Glutamatergic neuron (in vitro differentiated cells): ENCODE data around the gene CCNY. TPM values are rescaled to one million over a fixed set of nuclear protein-coding genes. Genes with fewer than 3 reads are reported as not detected.

ENCODE experiments used
- DNase-seq: peaks from one replicate; pipeline ENCODE4 v3.0.0; 2022
- H3K27ac Mint-ChIP-seq: one replicate; pipeline ENCODE4 v1.8.0; 2020; ENCODE audit warnings: mild to moderate bottlenecking, mixed read lengths, inconsistent platforms; ENCODE audit not compliant: unreplicated experiment
- H3K27me3 Mint-ChIP-seq: one replicate; pipeline ENCODE4 v1.8.0; 2020; ENCODE audit warnings: mild to moderate bottlenecking, moderate library complexity, mixed read lengths, inconsistent platforms; ENCODE audit not compliant: unreplicated experiment
- H3K36me3 Mint-ChIP-seq: one replicate; pipeline ENCODE4 v1.8.0; 2020; ENCODE audit warnings: mild to moderate bottlenecking, mixed read lengths, inconsistent platforms; ENCODE audit not compliant: unreplicated experiment
- H3K4me1 Mint-ChIP-seq: one replicate; pipeline ENCODE4 v1.8.0; 2020; ENCODE audit warnings: mild to moderate bottlenecking, low read depth, mixed read lengths, inconsistent platforms; ENCODE audit not compliant: unreplicated experiment
- H3K4me3 Mint-ChIP-seq: one replicate; pipeline ENCODE4 v1.8.0; 2020; ENCODE audit warnings: mild to moderate bottlenecking, mixed read lengths, inconsistent platforms; ENCODE audit not compliant: unreplicated experiment
- H3K9me3 Mint-ChIP-seq: one replicate; pipeline ENCODE4 v1.8.0; 2020; ENCODE audit warnings: mild to moderate bottlenecking, moderate library complexity, mixed read lengths, inconsistent platforms; ENCODE audit not compliant: unreplicated experiment
- total RNA-seq: library from RNA; stranded (reverse); fragmentation: NEBNext Ultra II Directional; extraction: Animal tissue kit (Norgen Biotek cat#: 25700); gene quantifications from one replicate; pipeline ENCODE4 v1.2.1, GENCODE V29; 2021; ENCODE audit not compliant: unreplicated experiment
- TF ChIP-seq, protein P1 (sequence below): fragments of 200-600 bp; sonication (generic); IDR thresholded peaks from one replicate; pipeline ENCODE4 v1.5.0; 2021; ENCODE audit not compliant: partially characterized antibody, unreplicated experiment

Gene CCNY
- total RNA-seq, 1 donor from 2014 or later: 219 TPM

DNA sequence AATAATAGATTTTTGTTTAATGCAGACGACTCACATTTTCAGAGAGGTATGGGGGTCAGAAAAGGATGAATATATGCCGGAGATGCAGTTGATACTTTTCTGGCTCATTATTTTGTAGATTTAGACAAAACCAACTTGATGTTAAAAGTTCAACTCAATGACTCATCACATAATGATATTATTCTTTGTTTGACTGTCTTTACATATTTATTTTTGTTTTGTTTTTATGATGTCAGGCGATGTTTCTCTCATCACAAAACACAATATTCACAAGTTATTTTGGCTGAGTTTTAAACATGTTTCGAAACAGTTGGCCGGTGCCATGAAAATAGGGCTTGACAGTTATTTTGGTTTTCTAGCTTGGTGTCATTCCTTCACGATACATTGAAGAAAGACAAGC lies 270.1 kb downstream of the CCNY start:
- Mint-ChIP-seq H3K9me3 (peaks cover 13% of the 10 kb centered on the region), H3K36me3 (peaks cover 13% of the 10 kb centered on the region), H3K27ac (no peak overlapping the region), H3K4me3 (no peak overlapping the region), H3K4me1 (no peaks in the 10 kb centered on the region), H3K27me3 (peaks cover 8% of the 10 kb centered on the region)
- no peak for DNase-seq
- TF ChIP-seq, protein P1, sequence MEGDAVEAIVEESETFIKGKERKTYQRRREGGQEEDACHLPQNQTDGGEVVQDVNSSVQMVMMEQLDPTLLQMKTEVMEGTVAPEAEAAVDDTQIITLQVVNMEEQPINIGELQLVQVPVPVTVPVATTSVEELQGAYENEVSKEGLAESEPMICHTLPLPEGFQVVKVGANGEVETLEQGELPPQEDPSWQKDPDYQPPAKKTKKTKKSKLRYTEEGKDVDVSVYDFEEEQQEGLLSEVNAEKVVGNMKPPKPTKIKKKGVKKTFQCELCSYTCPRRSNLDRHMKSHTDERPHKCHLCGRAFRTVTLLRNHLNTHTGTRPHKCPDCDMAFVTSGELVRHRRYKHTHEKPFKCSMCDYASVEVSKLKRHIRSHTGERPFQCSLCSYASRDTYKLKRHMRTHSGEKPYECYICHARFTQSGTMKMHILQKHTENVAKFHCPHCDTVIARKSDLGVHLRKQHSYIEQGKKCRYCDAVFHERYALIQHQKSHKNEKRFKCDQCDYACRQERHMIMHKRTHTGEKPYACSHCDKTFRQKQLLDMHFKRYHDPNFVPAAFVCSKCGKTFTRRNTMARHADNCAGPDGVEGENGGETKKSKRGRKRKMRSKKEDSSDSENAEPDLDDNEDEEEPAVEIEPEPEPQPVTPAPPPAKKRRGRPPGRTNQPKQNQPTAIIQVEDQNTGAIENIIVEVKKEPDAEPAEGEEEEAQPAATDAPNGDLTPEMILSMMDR: no peak

- no peak overlapping the region for H3K4me3 Mint-ChIP-seq
- TF ChIP-seq, protein P1: no peak
- peaks cover 10% of the 10 kb centered on the region for H3K36me3 Mint-ChIP-seq
- H3K27me3 Mint-ChIP-seq: peaks cover 8% of the 10 kb centered on the region
- H3K9me3 Mint-ChIP-seq: peaks cover 13% of the 10 kb centered on the region
- DNase-seq: no peak
- H3K4me1 Mint-ChIP-seq: no peaks in the 10 kb centered on the region
- no peak overlapping the region for H3K27ac Mint-ChIP-seq
Observed at GRCh38 chr10:35607475-35608327, 271.4 kb downstream of the CCNY start.

DNA sequence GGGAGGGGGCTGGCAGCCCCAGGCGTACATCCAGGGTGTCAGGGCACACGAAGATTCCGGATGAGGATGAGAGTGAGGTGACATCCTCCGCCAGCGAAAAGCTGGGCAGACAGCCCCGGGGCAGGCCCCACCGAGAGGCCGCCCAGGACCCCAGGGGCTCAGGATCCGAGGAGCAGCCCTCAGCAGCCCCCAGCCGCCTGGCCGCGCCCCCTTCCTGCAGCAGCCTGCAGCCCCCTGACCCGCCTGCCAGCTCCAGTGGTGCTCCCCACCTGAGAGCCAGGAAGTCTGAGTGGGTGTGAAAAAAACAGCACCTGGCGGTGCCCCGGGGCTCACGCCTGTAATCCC lies 272.0 kb downstream of the CCNY start:
- H3K27me3 Mint-ChIP-seq: peaks cover 8% of the 10 kb centered on the region
- H3K9me3 Mint-ChIP-seq: peaks cover 10% of the 10 kb centered on the region
- peaks cover 10% of the 10 kb centered on the region for H3K36me3 Mint-ChIP-seq
- TF ChIP-seq, protein P1: no peak
- H3K4me3 Mint-ChIP-seq: no peak overlapping the region
- no peaks in the 10 kb centered on the region for H3K4me1 Mint-ChIP-seq
- no peak overlapping the region for H3K27ac Mint-ChIP-seq
- DNase-seq: no peak

- Mint-ChIP-seq H3K4me1 (no peaks in the 10 kb centered on the region), H3K4me3 (no peak overlapping the region), H3K36me3 (peaks cover 10% of the 10 kb centered on the region), H3K27ac (no peak overlapping the region), H3K9me3 (peaks cover 10% of the 10 kb centered on the region), H3K27me3 (peaks cover 12% of the 10 kb centered on the region)
- TF ChIP-seq, protein P1: no peak
- DNase-seq: no peak
Observed at GRCh38 chr10:35611750-35612149, 275.4 kb downstream of the CCNY start.

- H3K4me3 Mint-ChIP-seq: no peak overlapping the region
- no peaks in the 10 kb centered on the region for H3K4me1 Mint-ChIP-seq
- H3K27ac Mint-ChIP-seq: no peak overlapping the region
- peaks cover 8% of the 10 kb centered on the region for H3K27me3 Mint-ChIP-seq
- TF ChIP-seq, protein P1: no peak
- peaks cover 7% of the 10 kb centered on the region for H3K9me3 Mint-ChIP-seq
- DNase-seq: no peak
- peaks cover 10% of the 10 kb centered on the region for H3K36me3 Mint-ChIP-seq
Observed at GRCh38 chr10:35612385-35613106, 276.2 kb downstream of the CCNY start.
